MCF 10A (cell line): Measurements from ENCODE around the gene PCSK7. TPM values are rescaled to one million over a fixed set of nuclear protein-coding genes. Genes with fewer than 3 reads are reported as not detected.

ENCODE experiments used
- BruUV-seq: library from RNA; stranded (reverse); fragments of 400-500 nt; replicated peaks from 2 replicates; lab custom pipeline; 2021; lab: Mats Ljungman, UMichigan
- CTCF ChIA-PET: fragments of 300-600 bp; sonication (Branson Sonifier 250); formaldehyde crosslinking; extraction: SDS; loops from one replicate; lab custom pipeline; 2021; ENCODE audit warnings: antibody characterized with exemption, inconsistent platforms; lab: Yijun Ruan, JAX
- POLR2A ChIA-PET: fragments of 300-600, 350-650 bp; sonication (Branson Sonifier 250); formaldehyde crosslinking; extraction: SDS; loops from one replicate; lab custom pipeline; 2020; ENCODE audit warnings: antibody characterized with exemption, inconsistent platforms; lab: Yijun Ruan, JAX
- DNase-seq: peaks from one replicate; pipeline ENCODE4 v3.0.0-alpha.2; 2018; ENCODE audit not compliant: unreplicated experiment
- H3K27ac Mint-ChIP-seq: one replicate; pipeline ENCODE4 v1.8.0; 2022; ENCODE audit warnings: mild to moderate bottlenecking, low read depth, mixed read lengths; ENCODE audit not compliant: unreplicated experiment
- H3K27me3 Mint-ChIP-seq: one replicate; pipeline ENCODE4 v1.8.0; 2022; ENCODE audit warnings: mixed read lengths; ENCODE audit not compliant: insufficient read depth, unreplicated experiment
- H3K36me3 Mint-ChIP-seq: one replicate; pipeline ENCODE4 v1.8.0; 2022; ENCODE audit warnings: mild to moderate bottlenecking, moderate library complexity, mixed read lengths; ENCODE audit not compliant: insufficient read depth, unreplicated experiment
- H3K4me1 Mint-ChIP-seq: one replicate; pipeline ENCODE4 v1.8.0; 2022; ENCODE audit warnings: mixed read lengths; ENCODE audit not compliant: insufficient read depth, unreplicated experiment
- H3K4me3 Mint-ChIP-seq: one replicate; pipeline ENCODE4 v1.8.0; 2022; ENCODE audit warnings: mild to moderate bottlenecking, moderate library complexity, mixed read lengths; ENCODE audit not compliant: unreplicated experiment
- H3K9me3 Mint-ChIP-seq: one replicate; pipeline ENCODE4 v1.8.0; 2022; ENCODE audit warnings: mixed read lengths; ENCODE audit not compliant: unreplicated experiment
- intact Hi-C: fragments of 100-400 bp; cut with micrococcal nuclease; formaldehyde crosslinking; loops from 2 replicates; pipeline ENCODE4 v1.14.1; 2022
- total RNA-seq: library from RNA; stranded (reverse); gene quantifications from 2 replicates; pipeline ENCODE4 v1.2.3, GENCODE V29; 2022
- TF ChIP-seq, protein P1 (sequence below): fragments of 200-600 bp; IDR thresholded peaks from one replicate; pipeline ENCODE4 v1.8.0; 2022; ENCODE audit warnings: antibody characterized with exemption, mild to moderate bottlenecking; ENCODE audit not compliant: unreplicated experiment

The PCSK7 gene
- total RNA-seq, 1 experiment from 2014 or later, result 58.6 TPM

DNA sequence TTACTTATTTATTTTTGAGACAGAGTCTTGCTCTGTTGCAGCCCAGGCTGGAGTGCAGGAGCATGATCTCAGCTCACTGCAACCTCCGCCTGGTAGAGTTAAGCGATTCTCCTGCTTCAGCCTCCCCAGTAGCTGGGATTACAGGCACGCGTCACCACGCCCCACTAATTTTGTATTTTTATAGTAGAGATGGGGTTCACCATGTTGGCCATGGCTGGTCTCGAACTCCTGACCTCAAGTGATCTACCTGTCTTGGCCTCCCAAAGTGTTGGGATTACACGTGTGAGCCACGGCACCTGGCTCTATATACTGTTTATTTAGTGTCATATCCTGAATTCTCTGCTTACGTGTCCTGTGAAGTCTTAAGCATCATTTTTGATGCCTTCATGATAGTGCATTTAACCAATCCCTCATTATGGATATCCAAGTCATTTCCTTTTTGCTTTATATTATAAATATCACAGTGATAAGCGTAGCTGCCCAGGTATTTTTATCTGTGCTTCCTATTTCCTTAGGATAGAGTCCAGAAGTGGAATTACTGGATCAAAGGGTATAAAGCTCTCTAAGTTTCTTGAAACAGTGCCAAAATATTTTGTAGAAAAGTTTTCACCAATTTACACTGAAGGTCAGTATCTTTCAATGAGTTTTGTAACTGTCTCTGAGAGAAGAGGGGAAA lies 54.2 kb downstream of the PCSK7 start:
- BruUV-seq, result no TSS peak
- Mint-ChIP-seq H3K4me3 (peak overlapping the region; percentile 90), H3K4me1 (peaks cover 11% of the 10 kb centered on the region), H3K9me3 (no peaks in the 10 kb centered on the region), H3K36me3 (peaks cover 5% of the 10 kb centered on the region), H3K27ac (peak overlapping the region; percentile 54), H3K27me3 (no peaks in the 10 kb centered on the region)
- POLR2A ChIA-PET, result interaction anchor here (0.6 to 4.2 kb wide), 10 partner anchors 11 to 150 kb away, joined by 3 to 83 read pairs (median 8); partner anchors contain the start of genes CEP164, PAFAH1B2, PCSK7 and RNF214
- intact Hi-C loops, result no loop called here
- TF ChIP-seq, protein P1, sequence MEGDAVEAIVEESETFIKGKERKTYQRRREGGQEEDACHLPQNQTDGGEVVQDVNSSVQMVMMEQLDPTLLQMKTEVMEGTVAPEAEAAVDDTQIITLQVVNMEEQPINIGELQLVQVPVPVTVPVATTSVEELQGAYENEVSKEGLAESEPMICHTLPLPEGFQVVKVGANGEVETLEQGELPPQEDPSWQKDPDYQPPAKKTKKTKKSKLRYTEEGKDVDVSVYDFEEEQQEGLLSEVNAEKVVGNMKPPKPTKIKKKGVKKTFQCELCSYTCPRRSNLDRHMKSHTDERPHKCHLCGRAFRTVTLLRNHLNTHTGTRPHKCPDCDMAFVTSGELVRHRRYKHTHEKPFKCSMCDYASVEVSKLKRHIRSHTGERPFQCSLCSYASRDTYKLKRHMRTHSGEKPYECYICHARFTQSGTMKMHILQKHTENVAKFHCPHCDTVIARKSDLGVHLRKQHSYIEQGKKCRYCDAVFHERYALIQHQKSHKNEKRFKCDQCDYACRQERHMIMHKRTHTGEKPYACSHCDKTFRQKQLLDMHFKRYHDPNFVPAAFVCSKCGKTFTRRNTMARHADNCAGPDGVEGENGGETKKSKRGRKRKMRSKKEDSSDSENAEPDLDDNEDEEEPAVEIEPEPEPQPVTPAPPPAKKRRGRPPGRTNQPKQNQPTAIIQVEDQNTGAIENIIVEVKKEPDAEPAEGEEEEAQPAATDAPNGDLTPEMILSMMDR, result no peak
- no peak for DNase-seq
- CTCF ChIA-PET, result interaction anchor here (0.7 to 4.7 kb wide), 4 partner anchors 26 to 54 kb away, joined by 3 to 34 read pairs (median 4); partner anchors contain the start of gene PCSK7

DNA sequence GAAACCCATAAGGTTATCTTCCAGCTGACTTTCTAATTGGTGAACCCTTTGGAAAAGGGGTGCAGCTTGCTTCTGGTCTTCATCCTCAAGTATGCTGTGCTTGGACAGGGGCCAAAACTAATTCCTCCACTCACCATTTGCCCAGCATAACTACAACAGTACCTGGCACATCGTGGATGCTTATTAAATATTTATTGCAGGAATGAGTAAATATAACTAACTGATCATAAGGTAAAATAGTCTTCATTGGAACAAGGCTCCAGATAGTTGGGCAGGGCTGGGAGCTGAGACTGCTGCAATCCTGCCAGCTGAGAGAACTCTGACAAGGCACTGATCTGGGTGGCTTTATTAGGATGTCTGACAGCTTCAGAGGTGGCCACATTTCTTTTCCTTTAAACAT lies 55.7 kb downstream of the PCSK7 start:
- TF ChIP-seq, protein P1, result no peak
- Mint-ChIP-seq H3K36me3 (peaks cover 7% of the 10 kb centered on the region), H3K4me3 (no peak overlapping the region), H3K4me1 (peaks cover 11% of the 10 kb centered on the region), H3K9me3 (no peaks in the 10 kb centered on the region), H3K27me3 (no peaks in the 10 kb centered on the region), H3K27ac (no peak overlapping the region)
- ChIA-PET CTCF (no interaction called here), POLR2A (interaction anchor here (0.5 to 3.4 kb wide), 3 partner anchors 20 to 77 kb away, joined by 3 to 27 read pairs (median 4); partner anchors contain the start of gene PAFAH1B2)
- intact Hi-C loops, result no loop called here
- no TSS peak for BruUV-seq
- DNase-seq, result no peak

DNA sequence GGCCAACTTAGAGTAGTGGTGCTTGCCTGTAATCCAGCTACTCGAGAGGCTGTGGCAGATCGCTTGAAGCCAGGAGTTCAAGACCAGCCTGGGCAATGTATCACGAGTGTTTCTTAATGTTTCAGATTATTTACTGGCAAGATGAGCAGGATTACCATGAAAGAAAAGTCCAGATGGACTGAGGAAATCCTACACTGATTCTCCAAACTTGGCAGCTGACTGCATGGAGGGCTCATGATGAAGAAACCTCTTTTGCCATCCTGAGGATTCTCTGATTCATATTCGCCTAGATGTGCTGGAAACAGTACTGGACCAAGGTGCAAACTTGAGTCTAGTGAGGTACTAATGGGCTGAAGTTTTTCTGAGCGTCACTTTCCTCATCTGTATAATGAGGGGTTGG lies 56.1 kb downstream of the PCSK7 start:
- DNase-seq, result no peak
- H3K27ac Mint-ChIP-seq, result no peak overlapping the region
- CTCF ChIA-PET, result no interaction called here
- H3K4me1 Mint-ChIP-seq, result peaks cover 11% of the 10 kb centered on the region
- no peaks in the 10 kb centered on the region for H3K27me3 Mint-ChIP-seq
- TF ChIP-seq, protein P1, result no peak
- H3K36me3 Mint-ChIP-seq, result peaks cover 11% of the 10 kb centered on the region
- POLR2A ChIA-PET, result interaction anchor here (0.5 to 3.4 kb wide), 2 partner anchors 20 to 31 kb away, joined by 4 to 27 read pairs; partner anchors contain the start of gene PAFAH1B2
- no TSS peak for BruUV-seq
- H3K9me3 Mint-ChIP-seq, result no peaks in the 10 kb centered on the region
- intact Hi-C loops, result no loop called here
- no peak overlapping the region for H3K4me3 Mint-ChIP-seq

DNA sequence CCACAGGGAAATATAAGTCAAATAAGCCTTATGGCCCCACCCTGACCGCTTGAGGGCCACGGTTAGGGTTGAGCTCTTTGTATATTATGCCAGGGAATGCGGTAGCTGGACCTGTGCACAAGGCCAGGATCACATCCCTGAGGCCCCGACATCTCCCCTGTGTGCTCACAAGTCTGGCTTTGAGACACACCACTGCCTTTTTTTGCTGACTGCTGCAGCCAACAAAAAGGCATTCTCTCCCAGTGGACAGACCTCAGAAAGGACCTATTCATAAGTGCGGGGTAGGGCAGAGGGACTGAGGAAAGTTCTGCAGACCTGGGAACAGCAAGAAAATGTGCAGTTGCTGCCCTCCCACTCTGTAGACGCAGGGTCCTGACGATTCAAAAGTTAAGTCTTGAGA lies 56.8 kb downstream of the PCSK7 start:
- POLR2A ChIA-PET, result interaction anchor here (3.4 kb wide), 1 partner anchor 30 kb away, joined by 27 read pairs; the partner anchor contains the start of gene PAFAH1B2
- intact Hi-C loops, result no loop called here
- CTCF ChIA-PET, result interaction anchor here (0.6 to 1.0 kb wide), 3 partner anchors 31 to 1807 kb away, joined by 3 read pairs; partner anchors contain the start of gene PAFAH1B2

More for the DNA sequence above, 56.8 kb downstream of the PCSK7 start:
- no TSS peak for BruUV-seq
- peaks cover 8% of the 10 kb centered on the region for H3K4me1 Mint-ChIP-seq
- H3K27ac Mint-ChIP-seq, result peak overlapping the region; percentile 70
- peaks cover 18% of the 10 kb centered on the region for H3K36me3 Mint-ChIP-seq
- TF ChIP-seq, protein P1, result no peak
- no peaks in the 10 kb centered on the region for H3K9me3 Mint-ChIP-seq
- no peaks in the 10 kb centered on the region for H3K27me3 Mint-ChIP-seq
- no peak overlapping the region for H3K4me3 Mint-ChIP-seq
- DNase-seq, result no peak
